ENCODE measurements around the gene TSTD2.

Gene TSTD2

DNA sequence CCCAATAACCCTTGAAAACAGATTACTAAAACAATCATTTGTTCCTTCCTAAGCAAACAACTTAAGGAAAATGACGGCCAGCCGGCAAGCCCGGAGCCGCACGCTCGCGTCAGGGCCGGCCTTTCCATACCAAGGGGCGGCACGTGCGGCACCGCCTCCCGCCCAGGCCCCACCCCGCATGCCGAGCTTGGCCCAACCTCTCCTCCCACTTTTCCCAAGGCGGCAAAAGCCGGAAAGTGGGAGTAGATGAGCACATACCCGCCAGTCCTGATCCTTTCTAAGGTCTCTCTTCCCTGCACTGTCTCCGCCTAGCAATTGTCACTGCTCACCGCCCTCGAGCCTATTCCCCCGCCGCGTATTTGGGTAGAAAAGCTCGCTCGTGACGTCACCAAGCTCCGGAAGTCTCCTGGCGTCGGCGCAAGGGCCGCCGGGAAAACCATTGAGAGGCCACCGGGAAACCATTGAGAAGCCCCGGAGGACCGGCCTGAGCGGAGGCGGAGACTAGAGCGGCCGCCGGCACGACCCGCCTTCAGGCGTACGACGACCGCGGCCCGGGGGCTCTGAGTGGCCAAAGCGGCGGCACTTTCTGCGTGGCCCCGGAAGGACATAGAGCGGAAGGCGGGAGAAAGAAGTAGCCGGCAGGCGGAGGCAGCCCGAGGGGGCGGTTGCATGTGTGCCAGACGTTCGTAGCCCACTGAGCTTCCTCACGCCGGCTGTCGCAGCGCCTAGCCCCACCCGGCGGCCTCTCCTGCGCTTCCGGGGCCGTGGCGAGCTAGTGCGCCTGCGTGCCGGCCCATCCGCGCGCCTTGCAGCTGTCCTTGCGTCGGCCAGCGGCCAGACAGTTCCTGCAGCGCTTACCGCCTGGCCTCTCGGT is at the start of gene TSTD2, which contains the start of gene NCBP1:
TSTD2 (minus strand) TSS at position 384 of the 874 bp plus-strand sequence. CDS start 5,806 bp downstream, outside the sequence.
NCBP1 (plus strand) TSS at position 837 of the 874 bp plus-strand sequence. CDS start 61 bp downstream, outside the sequence.
- DNase-seq = peak; percentile 89 to 100 (median 97)

DNA sequence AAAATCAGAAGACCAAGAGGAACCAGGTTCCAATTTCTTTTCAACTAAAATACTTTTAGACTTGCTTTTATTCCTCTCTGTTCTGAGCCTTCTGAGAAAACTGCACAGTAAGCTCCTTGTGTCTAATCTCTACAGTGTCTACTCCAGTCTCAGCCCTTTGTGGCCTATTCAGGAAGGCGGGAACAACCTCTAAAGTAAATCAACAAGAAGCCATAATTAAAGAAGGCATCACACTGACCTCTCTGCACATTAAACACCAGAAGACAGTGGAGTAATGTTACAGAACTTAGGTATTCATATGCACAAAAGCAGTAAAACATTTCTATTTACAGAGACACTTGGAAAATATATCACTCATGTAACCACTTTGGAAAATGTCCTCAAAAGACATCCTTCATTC is 49.1 kb upstream of the TSTD2 start:
- no peak for DNase-seq

DNA sequence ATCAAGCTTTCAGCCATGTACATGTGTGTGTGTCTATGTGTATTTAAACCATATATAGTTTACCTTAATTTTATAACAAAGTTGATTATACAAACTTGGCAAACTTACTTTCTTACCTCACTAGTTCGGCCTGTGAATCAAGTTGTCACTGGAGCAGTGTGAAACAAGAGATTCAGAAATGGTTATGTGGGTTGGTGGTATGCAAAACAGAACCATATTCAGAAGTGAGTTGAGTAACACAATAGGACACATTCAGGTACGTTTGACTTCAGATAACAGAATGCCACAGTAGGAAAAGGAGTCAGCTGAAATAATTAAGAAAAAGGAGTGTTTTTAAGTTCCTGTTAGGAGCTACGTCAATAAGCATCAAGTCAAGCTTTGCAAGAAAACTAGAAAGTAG is 42.5 kb upstream of the TSTD2 start:
- DNase-seq = no peak

DNA sequence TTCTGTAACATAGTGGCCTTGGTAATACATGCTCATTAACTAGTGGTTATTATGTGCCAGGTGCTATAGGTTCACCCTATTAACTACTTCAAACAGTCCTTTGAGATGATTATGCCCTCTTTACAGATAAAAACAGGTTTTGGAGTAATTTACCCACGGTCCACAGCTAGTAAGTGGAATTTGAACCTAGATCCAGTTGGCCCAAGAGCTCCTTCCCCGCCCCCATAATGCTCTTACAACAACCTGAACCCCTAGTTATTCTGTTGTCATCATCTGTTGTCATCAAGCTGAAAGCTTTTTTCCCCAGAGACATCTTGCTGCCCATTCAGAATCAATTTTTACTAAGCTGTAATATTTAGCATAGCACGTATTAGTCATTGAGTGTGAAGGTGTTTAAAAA is 40.8 kb upstream of the TSTD2 start:
- no peak for DNase-seq

DNA sequence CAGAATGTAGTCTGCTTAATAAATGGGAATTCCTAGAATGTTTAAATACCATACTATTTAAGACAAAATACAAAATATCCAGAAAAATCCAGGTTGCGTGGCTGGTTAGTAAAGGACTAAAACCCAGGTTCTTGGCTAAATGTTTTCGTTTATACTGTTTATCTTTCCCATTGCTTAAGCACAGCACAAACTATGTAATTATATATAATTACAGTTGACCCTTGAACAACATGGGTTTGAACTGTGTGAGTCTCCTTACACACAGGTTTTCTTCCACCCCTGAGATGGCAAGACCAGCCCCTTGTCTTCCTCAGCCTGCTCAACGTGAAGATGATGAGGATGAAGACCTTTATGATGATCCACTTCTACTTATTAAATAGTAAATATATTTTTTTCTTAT is 39.2 kb upstream of the TSTD2 start:
- no peak for DNase-seq

DNA sequence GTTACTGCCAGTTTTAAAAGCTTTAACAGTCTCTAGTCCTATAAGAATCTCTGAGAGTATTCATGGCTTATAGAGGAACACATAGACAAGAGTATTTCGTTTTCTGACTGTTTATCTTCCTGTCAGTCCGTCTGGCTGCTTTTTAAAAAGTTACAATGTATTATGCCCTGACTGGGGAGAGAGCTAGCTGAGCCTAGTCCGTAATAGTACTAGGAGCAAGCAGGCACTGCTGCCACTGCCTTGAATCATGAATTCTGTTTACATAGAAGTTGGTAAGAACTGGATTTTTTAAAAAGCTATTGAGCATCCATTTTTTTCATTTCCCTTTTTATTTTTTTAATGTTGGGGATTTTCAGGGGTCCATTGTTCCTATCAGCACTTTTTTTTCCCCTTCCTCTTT is 37.4 kb upstream of the TSTD2 start:
- DNase-seq = no peak

DNA sequence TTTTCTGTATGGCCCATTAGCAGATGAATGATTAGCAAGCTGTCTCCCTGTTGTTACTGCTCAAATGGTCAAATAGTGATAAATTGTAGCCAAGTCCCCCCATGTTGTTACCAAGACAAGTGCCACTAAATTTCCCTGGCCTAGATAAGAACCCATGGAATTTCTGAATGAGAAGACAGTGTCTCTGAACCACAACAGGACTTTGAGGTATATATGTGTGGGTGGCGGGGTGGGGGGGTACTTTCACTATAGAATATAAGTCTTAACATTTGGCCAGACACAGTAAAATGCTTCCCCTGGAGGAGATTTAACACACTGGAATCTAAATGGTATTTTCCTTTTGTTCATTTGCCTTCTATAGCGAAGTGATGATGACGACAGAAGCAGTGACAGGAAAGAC is 35.3 kb upstream of the TSTD2 start:
- no peak for DNase-seq

DNA sequence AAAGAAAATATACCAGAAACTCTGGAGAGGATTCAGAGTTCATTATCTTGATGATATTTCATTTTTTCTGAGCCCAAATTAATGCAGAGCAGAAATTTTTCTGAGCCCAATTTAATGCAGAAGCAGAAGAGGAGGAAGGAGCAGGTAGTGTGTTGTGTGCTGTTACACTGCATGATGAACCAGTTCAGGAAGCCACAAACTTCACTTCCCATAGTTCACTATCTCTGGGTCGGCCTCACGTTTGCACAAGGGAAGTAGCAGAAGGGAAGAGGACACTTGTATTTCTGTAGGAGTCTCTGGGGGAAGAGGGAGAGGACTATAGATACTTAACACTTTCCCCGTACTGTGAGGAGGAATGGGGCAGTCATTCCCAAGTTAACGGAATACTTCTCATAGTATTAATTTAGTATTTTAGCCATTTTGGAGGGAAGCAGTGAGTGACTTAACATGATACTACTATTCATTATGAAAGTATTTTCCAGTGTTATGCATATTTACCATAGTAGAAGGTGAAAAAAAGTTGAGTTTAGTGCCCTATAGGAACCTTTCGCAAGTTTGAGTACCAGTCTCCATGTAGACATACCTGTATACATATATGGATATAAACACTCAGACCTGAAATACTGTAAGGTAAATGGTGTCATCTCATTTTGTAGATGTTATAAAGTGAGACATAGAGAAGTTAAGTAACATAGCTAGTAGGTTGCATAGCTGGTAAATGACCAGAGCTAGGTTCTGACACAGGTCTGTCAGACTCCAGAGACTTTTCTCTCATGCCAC is 33.9 kb upstream of the TSTD2 start:
- DNase-seq = peak in 1 of 51 donors; percentile 3

DNA sequence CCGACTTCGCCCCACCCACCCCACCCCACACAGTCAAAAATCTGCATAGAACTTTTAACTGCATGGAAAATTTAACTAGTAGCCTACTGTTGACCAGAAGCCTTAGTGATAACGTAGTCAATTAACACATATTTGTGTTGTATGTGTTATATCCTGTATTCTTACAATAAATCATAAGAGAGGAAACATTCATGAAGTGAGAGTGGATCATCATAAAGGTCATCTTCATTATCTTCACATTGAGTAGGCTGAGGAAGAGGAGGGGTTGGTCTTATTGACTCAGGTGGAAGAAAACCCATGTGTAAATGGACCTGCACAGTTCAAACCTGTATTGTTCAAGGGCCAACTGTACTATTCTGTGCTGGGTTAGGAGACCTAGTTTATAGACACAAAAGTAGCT is 32.6 kb upstream of the TSTD2 start:
- no peak for DNase-seq

DNA sequence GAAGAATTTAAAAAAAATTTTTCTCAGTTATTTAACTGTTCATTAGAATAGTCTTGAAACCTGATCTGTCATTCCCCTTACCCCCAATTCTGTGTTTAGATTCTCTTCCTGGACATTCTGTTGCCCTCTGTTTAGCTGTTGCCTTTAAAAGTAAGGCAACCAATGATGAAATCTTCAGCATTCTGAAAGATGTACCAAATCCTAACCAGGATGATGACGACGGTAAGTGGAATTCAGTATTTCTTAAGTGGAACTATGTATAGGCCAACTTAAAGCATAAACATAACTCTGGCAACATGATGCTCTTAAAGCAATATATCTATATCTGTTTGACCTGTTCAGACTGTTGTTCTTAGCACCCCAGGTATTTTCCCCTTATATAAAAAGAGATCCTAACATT is 27.7 kb upstream of the TSTD2 start:
- DNase-seq = no peak

DNA sequence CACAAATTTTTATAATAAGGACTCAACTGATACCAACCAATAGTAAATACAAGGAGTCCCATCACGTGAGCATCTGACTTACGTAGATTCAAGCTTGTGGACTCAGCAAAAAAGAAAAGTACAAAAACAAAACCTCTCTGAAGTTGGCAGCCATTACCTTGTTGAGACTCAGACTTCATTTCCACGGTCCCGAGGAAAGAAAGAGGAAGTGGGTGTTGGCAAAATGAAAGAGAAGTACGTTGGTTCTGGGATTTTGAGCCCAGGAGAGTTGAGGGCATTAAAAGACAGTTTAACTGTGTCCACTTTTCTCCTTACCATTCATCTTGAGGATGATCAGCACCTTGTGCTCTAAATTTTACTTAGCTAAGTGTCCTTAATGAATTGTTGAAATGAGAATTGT is 27.2 kb upstream of the TSTD2 start:
- no peak for DNase-seq

DNA sequence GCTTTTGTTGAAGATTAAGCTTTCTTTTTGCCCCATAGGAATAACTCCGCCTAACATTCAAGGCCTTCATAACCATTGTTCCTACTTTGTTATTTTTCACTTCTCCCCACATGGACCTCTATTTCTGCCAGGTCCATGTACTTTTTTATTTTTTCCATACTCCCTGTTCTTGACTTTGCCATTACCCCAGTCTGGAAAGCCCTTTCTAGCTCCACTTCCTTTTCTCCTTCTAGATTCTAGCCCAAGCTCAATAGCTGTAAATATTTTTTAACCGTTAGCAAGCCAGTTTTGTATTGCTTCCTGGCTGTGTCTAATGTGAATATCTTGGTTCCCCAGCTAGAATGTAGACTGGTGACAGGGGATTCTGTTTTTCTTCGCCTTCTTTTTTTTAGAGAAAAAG is 26.6 kb upstream of the TSTD2 start:
- no peak for DNase-seq

DNA sequence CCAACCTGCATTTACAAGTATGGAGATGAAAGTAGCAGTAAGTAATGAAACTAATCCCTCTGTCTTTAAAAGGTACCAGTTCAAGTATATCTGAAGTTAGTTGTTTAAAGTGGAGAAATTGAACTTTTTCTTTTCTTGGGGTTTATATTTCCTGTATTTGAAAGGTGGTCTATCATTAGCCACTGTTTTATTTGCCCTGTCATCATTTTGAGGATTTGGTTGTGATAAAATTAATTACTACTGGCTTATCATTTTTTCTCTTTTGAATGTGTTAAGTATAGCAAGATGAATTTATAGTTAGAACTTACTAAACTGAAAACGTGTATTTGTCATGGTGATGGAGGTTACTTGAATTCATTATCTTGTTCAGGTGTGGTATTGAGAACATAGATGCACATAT is 25.5 kb upstream of the TSTD2 start:
- DNase-seq = no peak

DNA sequence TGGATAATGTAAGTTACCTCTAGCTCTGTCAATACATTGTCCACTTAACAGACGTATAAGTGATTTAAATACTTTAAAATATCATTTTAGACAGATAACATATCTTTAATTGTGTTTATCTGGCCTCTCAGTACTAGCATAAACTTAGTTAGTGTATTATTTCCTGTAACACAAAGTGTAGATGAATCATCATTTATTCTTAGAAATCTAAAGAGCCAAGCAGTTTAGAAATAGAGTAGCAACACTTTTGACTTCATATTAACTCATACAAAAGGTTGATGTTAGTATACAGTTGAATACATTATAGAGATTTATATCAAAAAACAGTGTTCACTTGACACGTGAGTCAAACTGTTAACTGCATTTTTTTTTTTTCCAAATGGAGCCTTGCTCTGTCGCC is 18.5 kb upstream of the TSTD2 start:
- no peak for DNase-seq

DNA sequence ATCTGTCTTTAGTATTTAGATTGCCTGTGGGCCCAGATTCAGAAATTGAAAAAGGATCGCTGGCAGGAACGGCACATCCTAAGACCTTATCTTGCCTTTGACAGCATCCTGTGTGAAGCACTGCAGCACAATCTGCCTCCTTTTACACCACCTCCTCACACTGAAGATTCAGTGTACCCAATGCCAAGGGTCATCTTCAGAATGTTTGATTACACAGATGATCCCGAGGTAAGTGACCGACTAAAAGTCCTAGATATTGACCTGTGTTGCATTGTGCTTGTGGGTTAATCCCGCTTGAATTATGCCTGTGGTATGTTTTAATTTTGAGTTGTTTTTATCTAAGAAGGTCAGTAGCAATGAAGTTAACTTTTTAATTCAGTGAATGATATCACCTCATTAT is 14.8 kb upstream of the TSTD2 start:
- DNase-seq = no peak

DNA sequence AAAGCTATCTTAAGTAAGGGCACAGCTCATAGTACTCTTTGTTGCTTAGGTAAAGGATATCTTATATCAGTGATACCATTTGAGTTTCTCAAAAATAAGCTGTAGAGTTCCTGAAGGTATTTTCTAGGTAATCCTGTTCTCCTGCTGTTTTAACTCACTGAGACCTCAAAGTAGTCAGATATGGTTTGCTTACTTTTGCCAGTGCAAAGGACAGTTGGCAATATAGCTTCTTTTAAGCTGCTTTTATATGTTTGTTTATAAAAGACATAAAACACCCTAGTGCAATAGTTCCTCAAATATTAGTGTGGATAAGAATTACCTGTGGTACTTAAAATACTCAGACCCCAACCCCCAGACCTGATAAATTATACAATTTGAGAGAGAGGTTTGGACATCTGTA is 12.6 kb upstream of the TSTD2 start:
- DNase-seq = no peak

DNA sequence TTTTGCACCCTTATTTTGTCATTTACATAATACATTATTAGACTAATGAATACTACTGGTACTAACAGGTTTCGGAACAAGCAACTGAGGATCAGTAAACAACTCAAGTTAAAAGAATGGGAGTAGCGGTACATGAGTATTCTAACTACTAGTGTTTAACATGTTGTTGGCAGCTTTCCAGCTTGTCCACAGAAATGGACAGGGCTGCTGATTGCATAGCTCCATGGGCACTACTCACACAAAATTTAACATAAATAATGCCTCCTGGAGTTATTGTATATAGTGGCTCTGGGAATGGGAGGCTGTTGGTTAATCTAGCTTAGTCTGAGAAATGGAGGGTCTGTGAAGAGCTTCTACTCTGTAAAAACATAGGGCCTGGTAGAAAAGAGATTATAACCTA is 7.2 kb upstream of the TSTD2 start:
- DNase-seq = no peak

DNA sequence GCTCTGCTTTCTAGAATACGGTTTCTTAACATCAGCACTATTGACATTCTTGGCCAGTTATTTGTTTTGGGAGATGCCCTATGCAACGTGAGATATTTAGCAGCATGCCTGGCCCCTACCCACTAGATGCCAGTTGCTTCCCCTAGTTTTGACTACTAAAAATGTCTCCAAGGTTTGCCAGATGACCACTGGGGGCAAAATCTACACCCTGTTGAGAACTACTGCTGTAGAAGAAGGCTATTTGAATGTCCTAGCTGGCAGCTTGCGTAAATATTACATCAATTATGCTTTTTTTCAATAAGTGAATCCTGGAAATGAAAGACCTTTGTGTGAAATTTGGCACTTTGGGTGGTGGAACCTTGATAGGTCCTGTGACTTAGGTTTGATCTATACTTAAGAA is 5.5 kb upstream of the TSTD2 start:
- DNase-seq = no peak

DNA sequence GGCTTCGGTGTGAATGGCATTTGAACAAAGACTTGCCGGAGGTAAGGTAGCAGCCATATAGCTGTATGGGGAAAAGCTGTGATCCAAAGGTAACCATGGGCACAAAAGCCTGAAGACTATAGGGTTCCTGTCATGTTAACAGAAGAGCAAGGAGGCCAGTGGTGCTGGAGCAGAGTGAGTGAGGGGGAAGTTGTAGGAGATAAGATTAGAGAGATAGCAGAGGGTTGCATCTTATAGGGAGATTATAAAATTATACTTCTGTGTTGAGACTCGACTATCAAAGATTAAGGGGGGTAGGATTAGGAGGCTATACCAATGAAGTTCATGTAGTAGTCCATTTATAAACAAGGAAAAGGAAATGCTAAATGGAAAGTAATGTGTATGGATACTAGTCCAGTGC is 3.7 kb upstream of the TSTD2 start:
- DNase-seq = no peak

DNA sequence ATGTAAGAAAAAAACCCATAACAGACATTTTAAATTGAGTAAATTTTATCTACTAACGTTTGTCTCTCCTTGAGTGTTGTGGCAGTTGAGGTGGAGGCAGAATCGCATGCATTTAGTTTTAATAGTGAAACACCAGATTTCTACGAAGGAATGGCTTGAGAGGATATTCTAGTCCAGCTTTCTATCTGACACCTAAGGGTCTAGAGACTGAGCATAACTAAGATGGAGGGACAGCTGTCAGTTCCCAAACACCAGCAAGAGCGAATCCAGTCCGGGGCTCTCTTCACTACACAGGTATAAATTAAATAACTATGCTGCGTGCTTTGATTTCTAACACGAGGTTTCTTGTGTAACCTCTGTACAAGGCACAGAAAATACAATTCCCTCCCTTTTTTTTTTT is 1.9 kb upstream of the TSTD2 start:
- no peak for DNase-seq

DNA sequence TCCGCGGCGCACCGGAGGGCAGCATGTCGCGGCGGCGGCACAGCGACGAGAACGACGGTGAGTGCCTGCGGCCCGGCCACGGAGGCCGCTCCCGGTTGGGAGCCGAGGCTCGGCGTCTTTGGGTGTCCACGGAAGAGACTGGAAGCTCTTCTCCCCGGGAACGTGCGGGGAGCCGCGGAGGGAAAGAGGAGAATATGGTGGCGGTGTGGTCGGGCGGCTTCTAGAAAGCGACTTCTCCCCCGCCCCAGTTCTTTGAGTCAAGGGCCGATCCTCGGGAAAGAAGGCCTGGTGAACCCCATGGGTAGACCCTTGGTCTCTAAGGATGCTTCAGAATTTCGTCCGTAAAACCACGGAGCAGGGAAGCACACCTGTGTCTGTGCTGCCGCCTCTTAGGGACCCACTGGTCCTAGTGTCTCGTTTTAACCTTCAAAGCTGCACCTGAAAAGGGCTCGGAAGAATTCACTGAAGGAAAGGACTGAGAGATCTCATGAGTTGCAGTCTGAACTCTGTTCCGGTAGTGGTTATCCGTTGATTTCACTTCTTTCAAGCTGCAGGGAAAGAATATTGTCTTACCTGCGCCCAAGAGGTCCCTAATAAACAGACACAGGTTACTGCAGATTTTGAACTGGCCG is 807 bp upstream of the TSTD2 start:
- DNase-seq = peak in 1 of 51 donors; percentile 47
